ENCODE data around the gene COX6A1.

Gene COX6A1

GRCh38 chr12:120406553-120406952 lies 31.4 kb upstream of the COX6A1 start:
- H3K9me3 ChIP-seq (ENCODE audit: insufficient read depth, low read depth, low read length): no peaks in the 10 kb centered on the region
- H3K9ac ChIP-seq (ENCODE audit: low read depth, low read length): no peak overlapping the region
- 95% methylated on average over 3 of the region's 3 CpGs for WGBS

DNA sequence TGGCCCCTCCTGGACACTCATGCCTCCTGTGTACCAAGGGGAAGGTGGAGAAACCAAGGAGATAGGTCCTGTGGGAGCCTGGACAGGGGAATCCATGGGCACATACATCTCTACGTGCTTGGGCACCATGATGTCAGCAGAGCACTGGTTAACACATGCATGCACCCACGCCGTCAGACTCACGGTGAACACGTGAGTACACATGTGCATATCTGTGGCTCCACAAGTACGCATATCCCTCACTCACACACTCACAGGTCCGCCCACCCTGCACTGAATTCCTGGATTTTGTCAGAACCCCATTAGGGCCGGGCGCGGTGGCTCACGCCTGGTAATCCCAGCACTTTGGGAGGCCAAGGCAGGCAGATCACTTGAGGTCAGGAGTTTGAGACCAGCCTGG lies 29.1 kb upstream of the COX6A1 start:
- 95% methylated on average over 11 of the region's 11 CpGs for WGBS

More at GRCh38 chr12:120406553-120406952, 31.4 kb upstream of the COX6A1 start:
- no peaks in the 10 kb centered on the region; the same call in 1 of the 2 replicates for H3K4me1 ChIP-seq (ENCODE audit: insufficient read depth, low read length)
- H3K27me3 ChIP-seq (ENCODE audit: insufficient read depth, low read length): no peaks in the 10 kb centered on the region
- no peak overlapping the region for H3K27ac ChIP-seq (ENCODE audit: low read depth, low read length)
- no peak overlapping the region for H3K4me3 ChIP-seq (ENCODE audit: low read length)
- no peaks in the 10 kb centered on the region for H3K36me3 ChIP-seq (ENCODE audit: insufficient read depth, low read length)

DNA sequence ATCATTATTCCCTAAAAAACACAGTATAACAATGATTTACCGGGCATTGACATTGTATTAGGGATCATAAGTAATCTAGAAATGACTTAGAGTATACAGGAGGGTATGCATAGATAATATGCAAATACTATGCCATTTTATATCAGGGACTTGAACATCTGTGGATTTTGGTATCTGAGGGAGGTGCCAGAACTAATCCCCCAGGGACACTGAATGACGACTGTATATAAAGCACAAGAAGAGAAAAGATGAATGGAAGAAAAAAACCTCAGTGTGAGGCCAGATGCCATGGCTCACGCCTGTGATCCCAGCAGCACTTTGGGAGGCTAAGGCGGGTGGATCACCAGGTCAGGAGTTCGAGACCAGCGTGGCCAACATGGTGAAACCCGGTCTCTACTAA lies 25.5 kb upstream of the COX6A1 start:
- no peaks in the 10 kb centered on the region for H3K36me3 ChIP-seq (ENCODE audit: insufficient read depth, low read length)
- no peak overlapping the region for H3K27ac ChIP-seq (ENCODE audit: low read depth, low read length)
- H3K9ac ChIP-seq (ENCODE audit: low read depth, low read length): no peak overlapping the region
- peaks cover 15% of the 10 kb centered on the region for H3K4me1 ChIP-seq (ENCODE audit: insufficient read depth, low read length)
- H3K27me3 ChIP-seq (ENCODE audit: insufficient read depth, low read length): no peaks in the 10 kb centered on the region
- H3K4me3 ChIP-seq (ENCODE audit: low read length): no peak overlapping the region
- H3K9me3 ChIP-seq (ENCODE audit: insufficient read depth, low read depth, low read length): no peaks in the 10 kb centered on the region
- 92% methylated on average over 6 of the region's 7 CpGs for WGBS

More for the DNA sequence above, 29.1 kb upstream of the COX6A1 start:
- Histone ChIP-seq H3K9me3 (ENCODE audit: insufficient read depth, low read depth, low read length) (no peaks in the 10 kb centered on the region), H3K27ac (ENCODE audit: low read depth, low read length) (no peak overlapping the region), H3K27me3 (ENCODE audit: insufficient read depth, low read length) (no peaks in the 10 kb centered on the region), H3K4me1 (ENCODE audit: insufficient read depth, low read length) (peaks cover 10% of the 10 kb centered on the region), H3K36me3 (ENCODE audit: insufficient read depth, low read length) (no peaks in the 10 kb centered on the region), H3K9ac (ENCODE audit: low read depth, low read length) (no peak overlapping the region), H3K4me3 (ENCODE audit: low read length) (no peak overlapping the region)

- Histone ChIP-seq H3K27me3 (ENCODE audit: insufficient read depth, low read length) (no peaks in the 10 kb centered on the region), H3K4me3 (ENCODE audit: low read length) (peak overlapping the region; percentile 38; the same call in 1 of the 2 replicates), H3K9ac (ENCODE audit: low read depth, low read length) (peak overlapping the region; percentile 72), H3K36me3 (ENCODE audit: insufficient read depth, low read length) (no peaks in the 10 kb centered on the region), H3K9me3 (ENCODE audit: insufficient read depth, low read depth, low read length) (no peaks in the 10 kb centered on the region), H3K4me1 (ENCODE audit: insufficient read depth, low read length) (peaks cover 15% of the 10 kb centered on the region), H3K27ac (ENCODE audit: low read depth, low read length) (peak overlapping the region; percentile 96)
- 11% methylated on average over 13 of the region's 13 CpGs for WGBS
These were observed 23.8 kb upstream of the COX6A1 start for GRCh38 chr12:120413901-120414695.

DNA sequence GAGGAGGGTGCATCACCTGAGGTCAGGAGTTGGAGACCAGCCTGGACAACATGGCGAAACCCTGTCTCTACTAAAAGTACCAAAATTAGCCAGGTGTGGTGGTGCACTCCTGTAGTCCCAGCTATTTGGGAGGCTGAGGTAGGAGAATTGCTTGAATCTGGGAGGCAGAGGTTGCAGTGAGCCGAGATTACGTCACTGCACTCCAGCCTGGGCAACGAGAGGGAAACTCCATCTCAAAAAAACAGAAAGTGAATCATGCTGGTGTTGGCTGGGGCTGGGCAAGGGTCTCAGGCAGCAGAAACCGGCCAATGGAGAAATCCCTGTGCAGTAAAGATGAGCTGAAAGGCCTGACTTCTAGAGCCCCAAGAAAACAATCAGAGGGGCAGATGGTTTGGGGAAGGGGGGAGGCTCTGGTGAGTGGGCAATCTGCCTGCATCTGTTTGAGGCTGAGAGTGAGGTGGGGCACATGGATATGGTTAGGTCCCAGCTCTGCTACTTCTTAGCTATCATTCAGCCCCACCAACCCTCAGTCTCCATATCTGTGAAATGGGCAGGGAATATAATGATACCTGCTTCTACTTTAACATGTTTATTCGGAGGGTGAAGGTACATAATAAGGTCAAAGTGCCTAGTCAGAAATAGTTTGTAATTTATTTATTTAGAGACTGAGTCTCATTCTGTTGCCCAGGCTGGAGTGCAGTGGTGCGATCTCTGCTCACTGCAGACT lies 21.3 kb upstream of the COX6A1 start:
- H3K27ac ChIP-seq (ENCODE audit: low read depth, low read length): no peak overlapping the region
- no peaks in the 10 kb centered on the region for H3K27me3 ChIP-seq (ENCODE audit: insufficient read depth, low read length)
- no peak overlapping the region for H3K9ac ChIP-seq (ENCODE audit: low read depth, low read length)
- 87% methylated on average over 7 of the region's 7 CpGs for WGBS
- H3K36me3 ChIP-seq (ENCODE audit: insufficient read depth, low read length): no peaks in the 10 kb centered on the region
- H3K4me3 ChIP-seq (ENCODE audit: low read length): no peak overlapping the region
- no peaks in the 10 kb centered on the region for H3K9me3 ChIP-seq (ENCODE audit: insufficient read depth, low read depth, low read length)
- H3K4me1 ChIP-seq (ENCODE audit: insufficient read depth, low read length): peaks cover 15% of the 10 kb centered on the region

DNA sequence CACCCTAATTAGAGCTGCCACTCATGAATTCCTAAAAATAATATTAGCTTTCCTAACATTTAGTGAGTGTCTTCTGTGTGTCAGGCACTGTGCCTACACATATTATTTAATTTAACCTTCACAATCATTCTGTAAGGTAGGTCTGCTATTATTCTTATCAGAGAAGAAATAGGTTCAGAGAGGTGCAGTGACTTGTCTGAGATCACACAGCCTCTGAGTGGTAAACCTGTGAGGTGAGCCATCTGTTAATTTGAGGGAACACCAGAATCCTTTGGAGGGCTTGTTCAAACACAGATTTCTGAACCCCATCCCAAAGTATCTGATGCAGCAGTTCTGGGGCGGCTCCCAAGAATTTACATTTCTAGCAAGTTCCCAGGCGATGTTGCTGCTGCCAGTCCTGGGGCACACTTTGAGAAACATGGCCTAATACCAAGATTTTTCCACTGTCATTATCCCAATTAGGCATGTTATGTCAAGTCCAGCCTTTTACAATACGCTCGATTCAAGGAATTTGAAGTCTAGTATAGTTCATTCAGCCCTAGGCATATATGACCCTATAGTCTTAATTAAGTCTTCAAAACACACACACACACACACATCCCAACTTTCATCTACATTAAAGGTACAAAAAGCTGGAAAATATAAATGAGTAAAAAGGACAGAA lies 19.9 kb upstream of the COX6A1 start:
- Histone ChIP-seq H3K9ac (ENCODE audit: low read depth, low read length) (no peak overlapping the region), H3K27ac (ENCODE audit: low read depth, low read length) (no peak overlapping the region), H3K9me3 (ENCODE audit: insufficient read depth, low read depth, low read length) (no peaks in the 10 kb centered on the region), H3K4me1 (ENCODE audit: insufficient read depth, low read length) (peaks cover 12% of the 10 kb centered on the region), H3K27me3 (ENCODE audit: insufficient read depth, low read length) (no peaks in the 10 kb centered on the region), H3K4me3 (ENCODE audit: low read length) (no peak overlapping the region), H3K36me3 (ENCODE audit: insufficient read depth, low read length) (no peaks in the 10 kb centered on the region)
- 94% methylated on average over 4 of the region's 4 CpGs for WGBS

- 79% methylated on average over 4 of the region's 4 CpGs for WGBS
These were observed 16.2 kb upstream of the COX6A1 start for GRCh38 chr12:120421701-120422100.

DNA sequence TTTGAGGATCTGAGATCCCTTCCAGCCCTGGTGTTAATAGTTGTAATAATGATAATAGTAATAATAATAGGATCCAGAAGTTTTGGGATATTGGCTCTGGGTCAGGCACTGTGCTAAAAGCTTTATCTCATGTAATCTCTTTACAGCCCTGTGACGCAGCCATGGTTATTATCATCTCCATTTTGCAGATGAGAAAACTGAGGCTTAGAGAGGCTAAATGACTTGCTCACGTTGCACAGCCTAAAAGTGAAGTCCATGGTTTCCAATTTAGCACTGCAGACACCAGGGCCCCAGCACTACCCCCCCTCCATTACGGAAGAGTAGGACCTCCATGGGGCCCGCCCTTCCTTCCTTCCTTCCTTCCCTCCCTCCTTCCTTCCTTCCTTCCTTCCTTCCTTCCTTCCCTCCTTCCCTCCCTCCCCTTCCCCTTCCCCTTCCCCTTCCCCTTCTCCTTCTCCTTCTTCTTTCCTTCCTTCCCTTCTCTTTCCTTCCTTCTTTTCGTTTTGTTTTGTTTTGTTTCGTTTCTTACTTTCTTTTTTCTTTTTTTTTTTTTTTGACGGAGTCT lies 14.9 kb upstream of the COX6A1 start:
- no peaks in the 10 kb centered on the region for H3K9me3 ChIP-seq (ENCODE audit: insufficient read depth, low read depth, low read length)
- no peak overlapping the region for H3K4me3 ChIP-seq (ENCODE audit: low read length)
- 87% methylated on average over 7 of the region's 7 CpGs for WGBS
- H3K9ac ChIP-seq (ENCODE audit: low read depth, low read length): no peak overlapping the region
- H3K27me3 ChIP-seq (ENCODE audit: insufficient read depth, low read length): no peaks in the 10 kb centered on the region
- no peaks in the 10 kb centered on the region for H3K36me3 ChIP-seq (ENCODE audit: insufficient read depth, low read length)
- no peak overlapping the region for H3K27ac ChIP-seq (ENCODE audit: low read depth, low read length)
- no peaks in the 10 kb centered on the region for H3K4me1 ChIP-seq (ENCODE audit: insufficient read depth, low read length)

More at GRCh38 chr12:120421701-120422100, 16.2 kb upstream of the COX6A1 start:
- Histone ChIP-seq H3K9me3 (ENCODE audit: insufficient read depth, low read depth, low read length) (no peaks in the 10 kb centered on the region), H3K36me3 (ENCODE audit: insufficient read depth, low read length) (no peaks in the 10 kb centered on the region), H3K27ac (ENCODE audit: low read depth, low read length) (no peak overlapping the region), H3K9ac (ENCODE audit: low read depth, low read length) (no peak overlapping the region), H3K4me3 (ENCODE audit: low read length) (no peak overlapping the region), H3K27me3 (ENCODE audit: insufficient read depth, low read length) (no peaks in the 10 kb centered on the region), H3K4me1 (ENCODE audit: insufficient read depth, low read length) (no peaks in the 10 kb centered on the region)

DNA sequence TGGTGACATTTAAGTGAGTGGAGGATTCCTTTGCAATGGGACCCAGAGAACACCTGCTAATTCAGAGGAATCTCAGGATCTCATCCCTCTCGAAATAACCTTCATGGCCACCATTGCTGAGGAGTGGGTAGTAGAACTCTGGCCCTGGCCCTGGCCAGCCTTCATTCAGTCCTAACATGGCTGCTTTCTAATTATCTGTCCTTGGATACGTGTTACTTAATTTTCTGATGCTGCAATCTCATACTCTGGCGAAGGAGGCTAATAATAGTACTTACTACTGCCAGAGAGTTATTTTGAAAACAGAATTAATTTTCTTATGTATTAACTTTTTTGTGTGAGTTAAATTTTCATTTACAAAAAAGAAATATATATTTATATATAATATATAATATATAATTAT lies 12.1 kb upstream of the COX6A1 start:
- Histone ChIP-seq H3K36me3 (ENCODE audit: insufficient read depth, low read length) (no peaks in the 10 kb centered on the region), H3K9ac (ENCODE audit: low read depth, low read length) (no peak overlapping the region), H3K4me3 (ENCODE audit: low read length) (no peak overlapping the region), H3K27ac (ENCODE audit: low read depth, low read length) (no peak overlapping the region), H3K4me1 (ENCODE audit: insufficient read depth, low read length) (no peaks in the 10 kb centered on the region), H3K27me3 (ENCODE audit: insufficient read depth, low read length) (no peaks in the 10 kb centered on the region), H3K9me3 (ENCODE audit: insufficient read depth, low read depth, low read length) (no peaks in the 10 kb centered on the region)
- WGBS: 97% methylated on average over 2 of the region's 3 CpGs

DNA sequence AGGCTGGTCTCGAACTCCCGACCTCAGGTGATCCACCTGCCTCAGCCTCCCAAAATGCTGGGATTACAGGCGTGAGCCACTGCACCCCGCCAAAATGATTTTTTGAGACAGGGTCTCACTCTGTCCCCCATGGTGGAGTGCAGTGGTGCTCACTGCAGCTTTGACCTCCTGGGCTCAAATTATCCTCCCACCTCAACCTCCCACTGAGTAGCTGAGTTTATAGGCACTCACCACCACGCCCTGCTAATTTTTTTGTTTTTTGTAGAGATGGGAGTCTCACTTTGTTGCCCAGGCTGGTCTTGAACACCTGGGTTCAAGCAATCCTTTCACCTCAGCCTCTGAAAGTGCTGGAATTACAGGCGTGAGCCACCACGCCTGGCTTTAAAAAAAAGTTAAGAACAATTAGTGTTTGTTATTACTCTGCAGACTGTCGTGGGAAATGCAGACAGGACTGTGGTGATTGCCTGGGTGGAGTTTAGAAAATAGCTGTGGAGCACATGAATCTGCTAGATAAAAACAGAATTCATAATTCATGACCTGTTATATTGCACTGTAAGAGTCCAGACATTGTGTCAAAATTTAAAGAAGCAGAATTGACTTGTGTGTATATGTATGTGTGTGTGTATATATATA lies 9.2 kb upstream of the COX6A1 start:
- Histone ChIP-seq H3K4me1 (ENCODE audit: insufficient read depth, low read length) (no peaks in the 10 kb centered on the region), H3K4me3 (ENCODE audit: low read length) (no peak overlapping the region), H3K36me3 (ENCODE audit: insufficient read depth, low read length) (no peaks in the 10 kb centered on the region), H3K27ac (ENCODE audit: low read depth, low read length) (no peak overlapping the region), H3K27me3 (ENCODE audit: insufficient read depth, low read length) (no peaks in the 10 kb centered on the region), H3K9ac (ENCODE audit: low read depth, low read length) (no peak overlapping the region), H3K9me3 (ENCODE audit: insufficient read depth, low read depth, low read length) (no peaks in the 10 kb centered on the region)
- 84% methylated on average over 8 of the region's 8 CpGs for WGBS
